Gastroesophageal sphincter (tissue), 3 donors: ENCODE data around the gene GJB3.

Experiments
- EP300 ChIP-seq: sonication (generic); formaldehyde crosslinking; IDR thresholded peaks from one replicate; pipeline ENCODE4 v1.6.1; 2017; ENCODE audit warnings: antibody characterized with exemption, mild to moderate bottlenecking
- POLR2AphosphoS5 ChIP-seq: sonication (generic); formaldehyde crosslinking; IDR thresholded peaks from one replicate; pipeline ENCODE4 v1.6.1; 2017; ENCODE audit warnings: antibody characterized with exemption
- TF ChIP-seq, protein P1 (sequence below), 4 experiments: fragments of 200-600 bp in 2 of 4; fragments of 450-650 bp in 2 of 4; sonication (generic) in 1 of 4; IDR thresholded peaks; one replicate each; pipeline ENCODE4 v1.5.1; 2017 to 2019; ENCODE audit warnings: antibody characterized with exemption in 4 of 4, mild to moderate bottlenecking in 2 of 4, moderate library complexity in 2 of 4

DNA sequence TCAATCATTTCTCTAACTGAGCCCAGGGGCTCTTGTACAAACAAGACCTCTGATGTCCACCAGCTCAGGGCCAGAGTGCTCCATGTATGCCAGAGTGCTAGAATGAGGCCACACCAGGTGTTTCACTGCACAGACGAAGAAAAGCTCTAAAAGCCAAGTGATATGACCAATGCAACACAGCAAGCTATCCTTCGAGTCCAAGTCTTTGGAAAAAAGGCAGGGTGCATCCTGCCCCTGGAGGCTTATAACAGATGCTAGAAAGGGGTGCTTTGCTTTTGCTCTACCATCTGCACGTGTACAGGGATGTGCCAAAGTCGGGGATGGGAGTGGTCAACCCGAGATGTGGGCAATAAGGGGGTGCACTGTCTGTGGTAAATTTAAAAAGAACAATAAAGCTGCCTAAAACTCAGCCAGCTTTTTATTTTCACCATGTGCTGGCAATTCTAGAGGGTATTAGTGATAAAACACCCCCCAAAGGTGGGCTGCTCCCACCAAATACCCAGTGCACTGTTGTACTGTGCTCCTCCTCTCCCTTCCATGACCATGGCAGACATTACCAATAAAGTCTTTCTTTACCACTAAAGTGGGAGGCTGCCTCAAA is 46.4 kb downstream of the GJB3 start:
- TF ChIP-seq, protein P1, sequence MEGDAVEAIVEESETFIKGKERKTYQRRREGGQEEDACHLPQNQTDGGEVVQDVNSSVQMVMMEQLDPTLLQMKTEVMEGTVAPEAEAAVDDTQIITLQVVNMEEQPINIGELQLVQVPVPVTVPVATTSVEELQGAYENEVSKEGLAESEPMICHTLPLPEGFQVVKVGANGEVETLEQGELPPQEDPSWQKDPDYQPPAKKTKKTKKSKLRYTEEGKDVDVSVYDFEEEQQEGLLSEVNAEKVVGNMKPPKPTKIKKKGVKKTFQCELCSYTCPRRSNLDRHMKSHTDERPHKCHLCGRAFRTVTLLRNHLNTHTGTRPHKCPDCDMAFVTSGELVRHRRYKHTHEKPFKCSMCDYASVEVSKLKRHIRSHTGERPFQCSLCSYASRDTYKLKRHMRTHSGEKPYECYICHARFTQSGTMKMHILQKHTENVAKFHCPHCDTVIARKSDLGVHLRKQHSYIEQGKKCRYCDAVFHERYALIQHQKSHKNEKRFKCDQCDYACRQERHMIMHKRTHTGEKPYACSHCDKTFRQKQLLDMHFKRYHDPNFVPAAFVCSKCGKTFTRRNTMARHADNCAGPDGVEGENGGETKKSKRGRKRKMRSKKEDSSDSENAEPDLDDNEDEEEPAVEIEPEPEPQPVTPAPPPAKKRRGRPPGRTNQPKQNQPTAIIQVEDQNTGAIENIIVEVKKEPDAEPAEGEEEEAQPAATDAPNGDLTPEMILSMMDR (IDR thresholded peaks at IDR 0.05), result no peak
- TF ChIP-seq POLR2AphosphoS5 (no peak), EP300 (no peak)
